ENCODE results near the gene PPP1CA. TPM values are rescaled to one million over a fixed set of nuclear protein-coding genes. Genes with fewer than 3 reads are reported as not detected.

PPP1CA gene
- total RNA-seq, 1 donor from 2014 or later = 163 TPM

DNA sequence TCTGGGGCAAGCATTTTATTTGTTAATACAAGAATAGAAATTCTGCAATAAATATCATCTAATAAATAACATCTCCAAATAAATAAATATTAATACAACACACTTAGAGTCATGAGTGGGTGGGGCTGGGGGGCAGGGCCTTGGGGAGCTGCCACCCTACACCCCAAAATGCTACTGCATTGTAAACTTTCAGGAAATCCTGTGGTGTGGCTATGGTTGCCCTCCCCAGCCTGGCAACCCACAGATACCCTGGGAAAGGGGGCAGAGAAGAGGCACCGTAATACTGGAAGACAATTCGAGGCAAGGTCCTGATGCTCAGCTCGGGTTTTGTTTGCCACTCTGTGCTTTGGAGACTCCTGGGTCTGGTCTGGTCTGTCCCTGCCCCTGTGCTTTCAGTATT is 37.5 kb downstream of the PPP1CA start:
- H3K4me3 Mint-ChIP-seq (ENCODE audit: unreplicated experiment) = no peak overlapping the region
- H3K9me3 Mint-ChIP-seq (ENCODE audit: unreplicated experiment) = peaks cover 5% of the 10 kb centered on the region
- H3K27ac Mint-ChIP-seq (ENCODE audit: unreplicated experiment) = no peak overlapping the region
- H3K4me1 Mint-ChIP-seq (ENCODE audit: low read depth, unreplicated experiment) = no peaks in the 10 kb centered on the region
- TF ChIP-seq, protein P1, sequence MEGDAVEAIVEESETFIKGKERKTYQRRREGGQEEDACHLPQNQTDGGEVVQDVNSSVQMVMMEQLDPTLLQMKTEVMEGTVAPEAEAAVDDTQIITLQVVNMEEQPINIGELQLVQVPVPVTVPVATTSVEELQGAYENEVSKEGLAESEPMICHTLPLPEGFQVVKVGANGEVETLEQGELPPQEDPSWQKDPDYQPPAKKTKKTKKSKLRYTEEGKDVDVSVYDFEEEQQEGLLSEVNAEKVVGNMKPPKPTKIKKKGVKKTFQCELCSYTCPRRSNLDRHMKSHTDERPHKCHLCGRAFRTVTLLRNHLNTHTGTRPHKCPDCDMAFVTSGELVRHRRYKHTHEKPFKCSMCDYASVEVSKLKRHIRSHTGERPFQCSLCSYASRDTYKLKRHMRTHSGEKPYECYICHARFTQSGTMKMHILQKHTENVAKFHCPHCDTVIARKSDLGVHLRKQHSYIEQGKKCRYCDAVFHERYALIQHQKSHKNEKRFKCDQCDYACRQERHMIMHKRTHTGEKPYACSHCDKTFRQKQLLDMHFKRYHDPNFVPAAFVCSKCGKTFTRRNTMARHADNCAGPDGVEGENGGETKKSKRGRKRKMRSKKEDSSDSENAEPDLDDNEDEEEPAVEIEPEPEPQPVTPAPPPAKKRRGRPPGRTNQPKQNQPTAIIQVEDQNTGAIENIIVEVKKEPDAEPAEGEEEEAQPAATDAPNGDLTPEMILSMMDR (IDR thresholded peaks at IDR 0.05; ENCODE audit: partially characterized antibody, unreplicated experiment) = no peak
- H3K27me3 Mint-ChIP-seq (ENCODE audit: unreplicated experiment) = peaks cover 11% of the 10 kb centered on the region
- no peaks in the 10 kb centered on the region for H3K36me3 Mint-ChIP-seq (ENCODE audit: unreplicated experiment)
- no peak for DNase-seq

DNA sequence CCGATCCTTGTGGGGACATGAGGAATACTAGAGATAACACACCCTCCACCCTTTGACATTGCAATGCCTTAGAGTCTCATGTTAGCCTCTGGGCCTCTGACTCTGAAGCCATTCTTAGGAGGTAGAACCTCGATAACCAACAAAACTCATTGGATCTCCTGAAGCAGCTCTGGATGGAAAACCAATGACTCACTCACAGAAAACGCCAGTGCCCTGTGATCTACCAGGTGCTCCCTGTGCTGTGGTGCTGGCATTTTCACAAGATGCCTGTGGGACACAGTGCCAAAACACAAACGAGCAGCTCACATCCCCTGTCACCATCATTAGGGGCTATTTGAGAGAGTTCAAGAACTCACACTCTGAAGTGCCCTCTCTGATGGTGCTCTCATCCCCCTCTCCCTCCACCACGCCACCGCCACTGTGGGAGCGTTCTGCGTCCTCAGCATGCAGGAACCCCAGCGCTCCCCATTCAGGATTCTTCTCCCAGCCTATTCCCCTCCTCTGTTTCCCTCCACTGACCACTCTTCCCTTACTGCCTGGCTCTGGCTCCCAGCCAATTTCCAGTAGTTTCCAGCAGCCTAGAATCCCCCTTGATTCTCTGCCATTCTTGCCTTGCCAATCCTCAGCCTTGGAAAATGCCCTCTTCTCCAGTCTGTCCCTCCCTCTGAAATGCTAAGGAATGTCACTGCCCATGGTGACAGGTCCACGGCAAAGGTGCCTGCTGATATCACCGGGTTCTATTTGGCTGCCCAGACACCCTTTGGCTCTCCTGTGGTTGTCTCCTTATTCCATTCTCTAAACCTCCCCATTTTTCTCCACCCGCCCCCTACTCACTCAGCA is 43.6 kb downstream of the PPP1CA start:
- TF ChIP-seq, protein P1 (IDR thresholded peaks at IDR 0.05; ENCODE audit: partially characterized antibody, unreplicated experiment) = no peak
- Mint-ChIP-seq H3K4me1 (ENCODE audit: low read depth, unreplicated experiment) (peaks cover 9% of the 10 kb centered on the region), H3K27me3 (ENCODE audit: unreplicated experiment) (peaks cover 20% of the 10 kb centered on the region), H3K36me3 (ENCODE audit: unreplicated experiment) (no peaks in the 10 kb centered on the region), H3K27ac (ENCODE audit: unreplicated experiment) (no peak overlapping the region), H3K9me3 (ENCODE audit: unreplicated experiment) (peaks cover 10% of the 10 kb centered on the region), H3K4me3 (ENCODE audit: unreplicated experiment) (no peak overlapping the region)
- no peak for DNase-seq

DNA sequence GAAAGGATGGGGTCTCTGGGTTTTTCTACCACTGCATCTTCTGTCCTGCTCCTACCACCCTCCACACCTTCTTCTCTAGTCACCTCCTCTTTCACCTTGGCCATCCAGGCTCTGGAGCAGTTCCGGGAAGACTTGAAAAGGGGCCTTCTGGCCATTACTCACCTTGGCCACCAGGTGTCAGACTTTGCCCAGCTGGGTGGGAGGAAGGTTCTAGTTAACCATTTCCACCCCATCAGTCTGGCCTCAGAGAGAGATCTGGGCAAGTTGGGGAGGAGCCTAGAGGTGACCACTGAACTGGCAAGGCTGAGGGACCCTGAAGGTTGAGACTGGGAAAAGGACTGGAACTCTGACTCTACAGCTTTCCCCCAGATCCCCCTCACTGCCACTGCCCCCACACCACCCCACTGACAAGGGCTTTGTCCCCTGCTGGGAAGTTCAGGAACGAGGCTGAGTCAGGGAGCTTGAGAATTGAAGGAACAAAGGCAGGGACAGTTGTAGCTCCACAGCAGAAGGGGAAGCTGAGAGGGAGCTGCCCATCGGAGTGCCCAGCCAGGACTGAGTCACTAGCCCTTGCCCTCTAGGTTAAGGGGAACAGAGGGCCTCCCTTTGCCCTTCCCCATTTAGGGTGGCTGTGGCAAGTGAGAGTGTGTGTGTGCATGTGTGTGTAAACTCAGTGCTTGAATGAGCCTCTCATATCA is 44.6 kb downstream of the PPP1CA start:
- Mint-ChIP-seq H3K4me1 (ENCODE audit: low read depth, unreplicated experiment) (peaks cover 11% of the 10 kb centered on the region), H3K9me3 (ENCODE audit: unreplicated experiment) (peaks cover 9% of the 10 kb centered on the region), H3K27me3 (ENCODE audit: unreplicated experiment) (peaks cover 20% of the 10 kb centered on the region)

DNA sequence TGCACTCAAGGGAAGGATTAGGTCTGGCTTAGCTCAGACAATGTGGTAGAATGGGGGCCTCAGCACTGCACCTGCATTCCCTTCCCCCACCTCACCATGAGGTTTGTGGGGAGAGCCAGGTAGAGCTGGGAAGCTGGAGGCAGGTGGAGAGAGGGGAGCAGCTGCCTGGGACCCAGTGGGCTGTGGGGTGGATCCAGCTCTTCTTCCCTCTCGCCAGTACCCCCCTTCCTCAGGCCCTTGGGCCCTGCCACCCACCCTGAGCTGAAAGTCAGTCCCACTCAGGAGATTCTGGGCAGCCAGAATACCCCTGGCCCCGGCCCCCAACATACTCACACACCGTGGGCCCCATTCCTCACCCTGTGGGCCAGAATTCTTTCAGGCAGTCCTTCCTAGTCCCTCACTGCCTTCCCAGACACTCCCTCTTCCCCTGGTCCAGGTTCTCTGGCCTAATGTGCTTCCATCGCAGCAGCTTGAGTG is 45.2 kb downstream of the PPP1CA start:
- Mint-ChIP-seq H3K4me1 (ENCODE audit: low read depth, unreplicated experiment) (peaks cover 11% of the 10 kb centered on the region), H3K36me3 (ENCODE audit: unreplicated experiment) (no peaks in the 10 kb centered on the region), H3K27ac (ENCODE audit: unreplicated experiment) (no peak overlapping the region), H3K27me3 (ENCODE audit: unreplicated experiment) (peaks cover 20% of the 10 kb centered on the region), H3K9me3 (ENCODE audit: unreplicated experiment) (peaks cover 8% of the 10 kb centered on the region), H3K4me3 (ENCODE audit: unreplicated experiment) (no peak overlapping the region)
- DNase-seq = no peak
- TF ChIP-seq, protein P1 (IDR thresholded peaks at IDR 0.05; ENCODE audit: partially characterized antibody, unreplicated experiment) = no peak

More for the DNA sequence above, 44.6 kb downstream of the PPP1CA start:
- Mint-ChIP-seq H3K27ac (ENCODE audit: unreplicated experiment) (no peak overlapping the region), H3K4me3 (ENCODE audit: unreplicated experiment) (no peak overlapping the region), H3K36me3 (ENCODE audit: unreplicated experiment) (no peaks in the 10 kb centered on the region)
- TF ChIP-seq, protein P1 (IDR thresholded peaks at IDR 0.05; ENCODE audit: partially characterized antibody, unreplicated experiment) = peak; percentile 91
- peak; percentile 80 for DNase-seq

All from glutamatergic neuron (in vitro differentiated cells).